Astrocyte (in vitro differentiated cells and primary cell): ENCODE measurements around the gene RNF103. TPM values are rescaled to one million over a fixed set of nuclear protein-coding genes. Genes with fewer than 3 reads are reported as not detected.

ENCODE experiments used
- DNase-seq: peaks from one replicate; pipeline ENCODE4 v3.0.0-alpha.2; 2010; ENCODE audit warnings: low read depth
- FAIRE-seq: peaks from 2 replicates; lab custom pipeline; 2011; peaks lifted over from hg19 to GRCh38; lab: Jason Lieb, UNC
- H2AFZ ChIP-seq: 2 replicates; pipeline ENCODE4 v1.6.0; 2012; ENCODE audit warnings: low read depth, low read length, inconsistent platforms
- H3K27ac ChIP-seq: 2 replicates; pipeline ENCODE4 v1.5.1; 2011; ENCODE audit warnings: low read depth, low read length, inconsistent platforms
- H3K27me3 ChIP-seq: 2 replicates; pipeline ENCODE4 v1.6.0; 2011; ENCODE audit warnings: low read length, inconsistent platforms; ENCODE audit not compliant: insufficient read depth
- H3K36me3 ChIP-seq: 2 replicates; pipeline ENCODE4 v1.5.1; 2011; ENCODE audit warnings: low read length, inconsistent platforms; ENCODE audit not compliant: insufficient read depth
- H3K4me1 ChIP-seq: 2 replicates; pipeline ENCODE4 v1.5.1; 2011; ENCODE audit warnings: low read length, inconsistent platforms; ENCODE audit not compliant: insufficient read depth
- H3K4me2 ChIP-seq: 2 replicates; pipeline ENCODE4 v1.6.0; 2012; ENCODE audit warnings: low read length, inconsistent platforms
- H3K4me3 ChIP-seq: 2 replicates; pipeline ENCODE4 v1.5.1; 2011; ENCODE audit warnings: low read depth, mild to moderate bottlenecking, low read length, inconsistent platforms; ENCODE audit not compliant: insufficient read depth
- H3K79me2 ChIP-seq: 2 replicates; pipeline ENCODE4 v1.6.0; 2012; ENCODE audit warnings: mild to moderate bottlenecking, low read length, inconsistent platforms; ENCODE audit not compliant: insufficient read depth
- H3K9ac ChIP-seq: 2 replicates; pipeline ENCODE4 v1.6.0; 2012; ENCODE audit warnings: mild to moderate bottlenecking, low read length, inconsistent platforms
- H3K9me3 ChIP-seq: 2 replicates; pipeline ENCODE4 v1.5.1; 2012; ENCODE audit warnings: low read depth, mild to moderate bottlenecking, low read length, inconsistent platforms; ENCODE audit not compliant: insufficient read depth
- H4K20me1 ChIP-seq: 2 replicates; pipeline ENCODE4 v1.6.0; 2012; ENCODE audit warnings: low read length, inconsistent platforms; ENCODE audit not compliant: insufficient read depth
- H3K27ac Mint-ChIP-seq: one replicate; pipeline ENCODE4 v1.8.0; 2021; ENCODE audit warnings: mild to moderate bottlenecking, mixed read lengths; ENCODE audit not compliant: unreplicated experiment
- H3K27me3 Mint-ChIP-seq: one replicate; pipeline ENCODE4 v1.8.0; 2021; ENCODE audit warnings: low read depth, mixed read lengths; ENCODE audit not compliant: unreplicated experiment
- H3K36me3 Mint-ChIP-seq: one replicate; pipeline ENCODE4 v1.8.0; 2021; ENCODE audit warnings: low read depth, mixed read lengths; ENCODE audit not compliant: unreplicated experiment
- H3K4me1 Mint-ChIP-seq: one replicate; pipeline ENCODE4 v1.8.0; 2021; ENCODE audit warnings: low read depth, mixed read lengths; ENCODE audit not compliant: unreplicated experiment
- H3K4me3 Mint-ChIP-seq: one replicate; pipeline ENCODE4 v1.8.0; 2021; ENCODE audit warnings: mild to moderate bottlenecking, moderate library complexity, mixed read lengths; ENCODE audit not compliant: unreplicated experiment
- H3K9me3 Mint-ChIP-seq: one replicate; pipeline ENCODE4 v1.8.0; 2021; ENCODE audit warnings: mild to moderate bottlenecking, mixed read lengths; ENCODE audit not compliant: unreplicated experiment
- EZH2 ChIP-seq: IDR thresholded peaks from 2 replicates; pipeline ENCODE4 v1.6.1; 2012; ENCODE audit warnings: mild to moderate bottlenecking, low read length, inconsistent platforms; ENCODE audit not compliant: insufficient read depth
- total RNA-seq: library from RNA; stranded (reverse); gene quantifications from 2 replicates; pipeline ENCODE4 v1.2.1, GENCODE V29; 2021
- TF ChIP-seq, protein P1 (sequence below): IDR thresholded peaks from 2 replicates; pipeline ENCODE4 v1.5.1; 2011; ENCODE audit warnings: low read depth, mild to moderate bottlenecking, inconsistent platforms, low read length, moderate library complexity; ENCODE audit not compliant: insufficient read depth

RNF103 gene
- total RNA-seq, 1 donor from 2014 or later = 21.5 TPM

DNA sequence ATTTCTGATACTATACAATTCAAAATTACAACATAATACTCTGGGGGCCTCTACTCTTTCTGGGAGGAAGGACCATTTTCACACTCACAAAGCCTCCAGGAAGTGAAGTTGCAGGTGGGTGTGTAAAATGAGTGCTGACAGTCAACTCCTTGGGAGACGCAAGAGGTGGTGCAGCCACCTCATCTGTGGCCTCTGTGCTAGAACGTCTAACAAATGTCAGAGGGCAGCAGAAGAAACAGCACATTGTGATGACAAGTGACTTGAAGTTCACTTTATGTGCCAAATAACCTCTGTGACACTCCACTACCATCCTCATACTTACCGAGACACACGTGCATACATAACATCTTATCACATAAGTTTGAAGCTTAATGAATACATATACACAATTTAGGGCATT, 10.2 kb downstream of the RNF103 start:
- no peak overlapping the region for H3K9ac ChIP-seq
- no peak for TF ChIP-seq EZH2
- TF ChIP-seq, protein P1, sequence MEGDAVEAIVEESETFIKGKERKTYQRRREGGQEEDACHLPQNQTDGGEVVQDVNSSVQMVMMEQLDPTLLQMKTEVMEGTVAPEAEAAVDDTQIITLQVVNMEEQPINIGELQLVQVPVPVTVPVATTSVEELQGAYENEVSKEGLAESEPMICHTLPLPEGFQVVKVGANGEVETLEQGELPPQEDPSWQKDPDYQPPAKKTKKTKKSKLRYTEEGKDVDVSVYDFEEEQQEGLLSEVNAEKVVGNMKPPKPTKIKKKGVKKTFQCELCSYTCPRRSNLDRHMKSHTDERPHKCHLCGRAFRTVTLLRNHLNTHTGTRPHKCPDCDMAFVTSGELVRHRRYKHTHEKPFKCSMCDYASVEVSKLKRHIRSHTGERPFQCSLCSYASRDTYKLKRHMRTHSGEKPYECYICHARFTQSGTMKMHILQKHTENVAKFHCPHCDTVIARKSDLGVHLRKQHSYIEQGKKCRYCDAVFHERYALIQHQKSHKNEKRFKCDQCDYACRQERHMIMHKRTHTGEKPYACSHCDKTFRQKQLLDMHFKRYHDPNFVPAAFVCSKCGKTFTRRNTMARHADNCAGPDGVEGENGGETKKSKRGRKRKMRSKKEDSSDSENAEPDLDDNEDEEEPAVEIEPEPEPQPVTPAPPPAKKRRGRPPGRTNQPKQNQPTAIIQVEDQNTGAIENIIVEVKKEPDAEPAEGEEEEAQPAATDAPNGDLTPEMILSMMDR = no peak
- no peaks in the 10 kb centered on the region for H3K4me1 ChIP-seq
- no peak for FAIRE-seq
- DNase-seq = no peak
- Mint-ChIP-seq H3K27ac (no peak overlapping the region), H3K4me1 (no peaks in the 10 kb centered on the region), H3K27me3 (no peaks in the 10 kb centered on the region), H3K9me3 (no peaks in the 10 kb centered on the region), H3K36me3 (peaks cover 15% of the 10 kb centered on the region), H3K4me3 (no peak overlapping the region)
- H3K36me3 ChIP-seq = peaks cover 15% of the 10 kb centered on the region
- H3K79me2 ChIP-seq = peaks cover 7% of the 10 kb centered on the region
- no peak overlapping the region for H3K27ac ChIP-seq
- no peak overlapping the region for H3K4me2 ChIP-seq
- no peaks in the 10 kb centered on the region for H3K9me3 ChIP-seq
- H3K4me3 ChIP-seq = no peak overlapping the region
- H3K27me3 ChIP-seq = no peaks in the 10 kb centered on the region
- H4K20me1 ChIP-seq = peaks cover 4% of the 10 kb centered on the region
- H2AFZ ChIP-seq = no peak overlapping the region

DNA sequence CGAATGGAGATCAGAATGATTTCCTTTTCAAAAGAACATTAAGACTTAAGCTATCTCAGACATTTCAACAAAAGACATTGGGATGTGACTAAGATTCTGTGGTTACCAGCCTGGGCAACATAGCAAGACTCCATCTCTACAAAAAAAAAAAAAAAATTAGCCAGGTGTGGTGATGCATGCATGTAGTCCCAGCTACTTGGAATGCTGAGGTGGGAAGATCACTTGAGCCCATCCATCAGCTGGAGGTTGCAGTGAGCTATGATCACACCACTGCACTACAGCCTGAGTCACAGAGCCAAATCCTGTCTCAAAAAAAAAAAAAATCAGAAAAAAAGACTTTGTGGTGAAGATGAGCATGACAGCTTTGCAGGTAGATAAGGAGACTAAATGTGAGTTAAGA, 12.8 kb downstream of the RNF103 start:
- H4K20me1 ChIP-seq = peaks cover 4% of the 10 kb centered on the region
- Mint-ChIP-seq H3K4me3 (no peak overlapping the region), H3K36me3 (peaks cover 17% of the 10 kb centered on the region), H3K27ac (no peak overlapping the region), H3K4me1 (no peaks in the 10 kb centered on the region), H3K9me3 (no peaks in the 10 kb centered on the region), H3K27me3 (no peaks in the 10 kb centered on the region)
- no peak overlapping the region for H3K9ac ChIP-seq
- no peak overlapping the region for H2AFZ ChIP-seq
- H3K4me3 ChIP-seq = no peak overlapping the region
- TF ChIP-seq, protein P1 = no peak
- no peak for FAIRE-seq
- no peaks in the 10 kb centered on the region for H3K4me1 ChIP-seq
- no peaks in the 10 kb centered on the region for H3K9me3 ChIP-seq
- no peak overlapping the region for H3K4me2 ChIP-seq
- H3K79me2 ChIP-seq = peaks cover 2% of the 10 kb centered on the region
- no peak overlapping the region for H3K27ac ChIP-seq
- peaks cover 11% of the 10 kb centered on the region for H3K36me3 ChIP-seq
- H3K27me3 ChIP-seq = no peaks in the 10 kb centered on the region
- DNase-seq = no peak

DNA sequence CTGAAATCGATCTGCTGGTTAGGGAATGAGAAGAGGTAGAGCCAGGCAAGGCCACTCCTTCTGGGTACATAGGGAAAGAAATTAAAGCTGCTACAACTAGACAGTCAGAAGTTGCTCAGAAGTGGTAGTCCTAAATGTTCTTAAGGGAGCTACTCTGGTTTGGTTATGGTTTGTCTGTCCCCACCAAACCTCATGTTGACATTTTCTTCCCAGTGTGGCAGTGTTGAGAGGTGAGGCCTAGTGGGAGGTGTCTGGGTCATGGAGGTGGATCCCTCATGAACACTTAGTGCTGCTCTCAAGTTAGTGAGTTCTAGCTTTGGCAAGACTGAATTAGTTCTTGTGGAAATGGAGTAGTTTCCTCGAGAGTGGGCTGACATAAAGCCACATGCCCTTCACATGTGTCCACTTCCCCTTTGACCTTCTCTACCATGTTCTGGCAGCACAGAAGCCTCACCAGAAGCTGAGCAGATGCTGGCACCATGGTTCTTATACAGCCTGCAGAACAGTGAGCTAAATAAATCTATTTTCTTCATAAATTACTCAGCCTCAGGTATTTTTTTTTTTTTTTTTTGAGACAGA, 14.7 kb downstream of the RNF103 start:
- peaks cover 19% of the 10 kb centered on the region for H3K36me3 Mint-ChIP-seq
- no peak overlapping the region for H3K4me3 Mint-ChIP-seq
- no peaks in the 10 kb centered on the region for H3K4me1 Mint-ChIP-seq
- Histone ChIP-seq H3K27me3 (no peaks in the 10 kb centered on the region), H3K4me3 (no peak overlapping the region), H3K4me2 (no peak overlapping the region), H3K9ac (no peak overlapping the region), H3K9me3 (no peaks in the 10 kb centered on the region), H3K4me1 (no peaks in the 10 kb centered on the region), H4K20me1 (peaks cover 3% of the 10 kb centered on the region), H3K27ac (no peak overlapping the region), H2AFZ (no peak overlapping the region), H3K36me3 (peaks cover 5% of the 10 kb centered on the region), H3K79me2 (peaks cover 2% of the 10 kb centered on the region)
- no peak overlapping the region for H3K27ac Mint-ChIP-seq
- DNase-seq (no peak), FAIRE-seq (no peak)
- H3K9me3 Mint-ChIP-seq = no peaks in the 10 kb centered on the region
- no peaks in the 10 kb centered on the region for H3K27me3 Mint-ChIP-seq
- TF ChIP-seq, protein P1 = no peak
- no peak for TF ChIP-seq EZH2
